ENCODE data around the gene DBH.
"Not testable (repeated sequence)": the region's sequence is repeated elsewhere in the genome, so short reads cannot be mapped to it uniquely, and the experiment has no call there.

Gene DBH

DNA sequence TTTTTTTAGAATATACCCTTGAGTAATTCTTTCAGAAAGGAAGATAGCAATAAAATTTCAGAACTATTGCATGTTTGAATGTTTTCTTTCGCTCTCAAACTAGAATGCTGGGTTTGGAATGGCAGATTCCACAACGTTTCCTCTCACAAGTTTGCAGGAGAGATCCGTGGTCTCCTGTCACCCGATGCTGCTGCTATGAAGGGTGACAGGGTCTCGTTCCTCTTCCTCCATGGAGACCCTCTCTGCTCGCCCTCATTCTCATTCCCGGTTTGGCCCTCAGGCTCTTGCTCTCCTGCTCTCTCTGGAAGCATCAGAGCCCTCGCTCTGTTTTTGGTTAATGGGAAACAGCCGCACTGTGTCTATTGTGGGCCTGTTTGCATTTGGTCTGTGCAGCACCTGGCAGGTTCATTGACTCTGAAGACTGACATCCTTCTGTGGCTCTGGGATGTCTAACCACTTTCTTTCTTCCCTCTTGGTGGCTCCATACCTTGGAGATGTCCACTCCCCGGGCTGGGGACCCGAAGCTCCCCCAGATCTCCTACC, 14.4 kb upstream of the DBH start:
- Mint-ChIP-seq H3K4me3 (no peak overlapping the region), H3K4me1 (no peaks in the 10 kb centered on the region), H3K27ac (no peak overlapping the region), H3K36me3 (ENCODE audit: low read depth) (no peaks in the 10 kb centered on the region), H3K9me3 (peaks cover 24% of the 10 kb centered on the region), H3K27me3 (ENCODE audit: low read depth) (peaks cover 63% of the 10 kb centered on the region)
- TF ChIP-seq, protein P1, sequence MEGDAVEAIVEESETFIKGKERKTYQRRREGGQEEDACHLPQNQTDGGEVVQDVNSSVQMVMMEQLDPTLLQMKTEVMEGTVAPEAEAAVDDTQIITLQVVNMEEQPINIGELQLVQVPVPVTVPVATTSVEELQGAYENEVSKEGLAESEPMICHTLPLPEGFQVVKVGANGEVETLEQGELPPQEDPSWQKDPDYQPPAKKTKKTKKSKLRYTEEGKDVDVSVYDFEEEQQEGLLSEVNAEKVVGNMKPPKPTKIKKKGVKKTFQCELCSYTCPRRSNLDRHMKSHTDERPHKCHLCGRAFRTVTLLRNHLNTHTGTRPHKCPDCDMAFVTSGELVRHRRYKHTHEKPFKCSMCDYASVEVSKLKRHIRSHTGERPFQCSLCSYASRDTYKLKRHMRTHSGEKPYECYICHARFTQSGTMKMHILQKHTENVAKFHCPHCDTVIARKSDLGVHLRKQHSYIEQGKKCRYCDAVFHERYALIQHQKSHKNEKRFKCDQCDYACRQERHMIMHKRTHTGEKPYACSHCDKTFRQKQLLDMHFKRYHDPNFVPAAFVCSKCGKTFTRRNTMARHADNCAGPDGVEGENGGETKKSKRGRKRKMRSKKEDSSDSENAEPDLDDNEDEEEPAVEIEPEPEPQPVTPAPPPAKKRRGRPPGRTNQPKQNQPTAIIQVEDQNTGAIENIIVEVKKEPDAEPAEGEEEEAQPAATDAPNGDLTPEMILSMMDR (IDR thresholded peaks at IDR 0.05; ENCODE audit: unreplicated experiment in 3 of 3) = no peak

DNA sequence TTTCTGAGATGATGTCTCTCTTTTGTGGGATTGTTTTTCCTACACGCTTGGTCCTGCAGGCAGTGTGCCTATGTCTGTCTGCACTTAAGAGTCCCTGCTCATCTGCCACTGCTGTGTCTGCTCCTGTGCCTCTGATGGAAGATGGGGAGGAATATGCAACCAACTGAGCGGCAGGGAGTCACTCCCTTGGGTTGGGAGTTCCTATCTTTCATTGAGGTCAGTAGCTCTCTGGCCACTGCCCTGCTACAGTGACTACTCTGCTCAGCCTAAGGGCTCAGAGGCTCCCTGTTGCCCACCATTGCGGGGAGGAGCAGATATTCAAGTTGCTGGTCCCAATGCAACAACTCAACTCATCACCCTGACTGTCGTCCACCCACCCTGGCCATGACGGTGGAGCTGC, 13.6 kb upstream of the DBH start:
- TF ChIP-seq, protein P1 (IDR thresholded peaks at IDR 0.05; ENCODE audit: unreplicated experiment in 3 of 3) = no peak
- no peak overlapping the region for H3K27ac Mint-ChIP-seq
- peaks cover 27% of the 10 kb centered on the region for H3K9me3 Mint-ChIP-seq
- no peak overlapping the region for H3K4me3 Mint-ChIP-seq
- peaks cover 63% of the 10 kb centered on the region for H3K27me3 Mint-ChIP-seq (ENCODE audit: low read depth)
- H3K36me3 Mint-ChIP-seq (ENCODE audit: low read depth) = no peaks in the 10 kb centered on the region
- no peaks in the 10 kb centered on the region for H3K4me1 Mint-ChIP-seq

DNA sequence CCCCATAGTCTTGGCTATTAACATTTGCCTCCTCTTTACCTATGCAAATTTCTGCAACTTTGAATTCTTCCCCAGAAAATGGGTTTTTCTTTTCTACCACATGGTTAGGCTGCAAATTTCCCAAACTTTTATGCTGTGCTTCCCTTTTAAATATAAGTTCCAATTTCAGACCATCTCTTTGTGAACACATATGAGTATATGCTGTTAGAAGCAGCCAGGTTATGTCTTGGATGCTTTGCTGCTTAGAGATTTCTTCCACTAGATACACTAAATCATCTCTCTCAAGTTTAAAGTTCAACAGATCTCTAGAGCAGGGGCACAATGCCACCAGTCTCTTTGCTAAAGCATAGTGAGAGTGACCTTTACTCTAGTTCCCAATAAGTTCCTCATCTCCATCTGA, 10.2 kb upstream of the DBH start:
- peaks cover 23% of the 10 kb centered on the region for H3K9me3 Mint-ChIP-seq
- H3K36me3 Mint-ChIP-seq (ENCODE audit: low read depth); H3K4me3 Mint-ChIP-seq; H3K4me1 Mint-ChIP-seq; H3K27ac Mint-ChIP-seq: not testable (repeated sequence)
- peaks cover 44% of the 10 kb centered on the region for H3K27me3 Mint-ChIP-seq (ENCODE audit: low read depth)

DNA sequence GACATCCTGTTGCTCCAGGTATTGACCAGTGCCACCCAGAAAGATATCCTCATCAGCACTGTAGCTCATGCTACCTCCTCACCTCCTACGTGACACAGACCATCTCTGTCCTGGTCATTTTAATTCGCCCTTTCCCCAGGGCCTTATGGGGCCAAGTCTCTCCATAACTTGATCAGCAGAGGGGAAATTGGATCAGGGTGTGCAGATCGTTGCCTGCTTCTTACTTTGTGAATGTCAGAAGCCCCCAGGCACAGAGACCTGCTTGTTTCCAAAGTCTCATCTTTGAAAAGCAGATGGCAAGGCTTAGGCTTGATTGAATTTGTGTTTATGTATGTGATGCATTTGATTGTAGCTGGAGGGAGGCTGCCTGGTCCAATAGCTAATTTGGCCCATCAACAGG, 8.8 kb upstream of the DBH start:
- TF ChIP-seq, protein P1 (IDR thresholded peaks at IDR 0.05; ENCODE audit: unreplicated experiment in 3 of 3) = no peak
- H3K27me3 Mint-ChIP-seq (ENCODE audit: low read depth) = peaks cover 32% of the 10 kb centered on the region
- no peak overlapping the region for H3K27ac Mint-ChIP-seq
- H3K4me1 Mint-ChIP-seq = no peaks in the 10 kb centered on the region
- H3K4me3 Mint-ChIP-seq = no peak overlapping the region
- H3K36me3 Mint-ChIP-seq (ENCODE audit: low read depth) = no peaks in the 10 kb centered on the region
- peaks cover 23% of the 10 kb centered on the region for H3K9me3 Mint-ChIP-seq

DNA sequence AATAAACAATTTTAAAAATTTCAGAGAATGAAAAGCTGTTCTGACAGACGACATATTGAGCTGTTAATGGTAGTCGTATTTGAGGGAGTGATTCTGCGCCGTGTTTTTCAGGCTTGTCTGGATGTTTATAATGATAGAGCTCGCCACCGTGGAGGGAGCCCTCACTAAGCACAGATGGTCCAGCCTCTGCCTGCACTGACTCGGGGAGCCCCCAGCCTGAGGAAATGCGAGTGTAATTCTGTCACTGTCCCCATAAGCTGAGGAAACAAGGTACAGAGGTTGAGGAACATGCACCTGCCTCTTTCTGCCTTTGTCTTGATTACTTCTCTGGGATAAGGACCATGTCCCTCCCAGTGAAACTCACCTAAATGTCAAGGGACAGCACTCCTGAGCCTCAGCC, 7.4 kb upstream of the DBH start:
- TF ChIP-seq, protein P1 (IDR thresholded peaks at IDR 0.05; ENCODE audit: unreplicated experiment in 3 of 3) = no peak
- Mint-ChIP-seq H3K4me3 (no peak overlapping the region), H3K27me3 (ENCODE audit: low read depth) (peaks cover 33% of the 10 kb centered on the region), H3K27ac (no peak overlapping the region), H3K9me3 (peaks cover 23% of the 10 kb centered on the region), H3K4me1 (peaks cover 11% of the 10 kb centered on the region), H3K36me3 (ENCODE audit: low read depth) (no peaks in the 10 kb centered on the region)

DNA sequence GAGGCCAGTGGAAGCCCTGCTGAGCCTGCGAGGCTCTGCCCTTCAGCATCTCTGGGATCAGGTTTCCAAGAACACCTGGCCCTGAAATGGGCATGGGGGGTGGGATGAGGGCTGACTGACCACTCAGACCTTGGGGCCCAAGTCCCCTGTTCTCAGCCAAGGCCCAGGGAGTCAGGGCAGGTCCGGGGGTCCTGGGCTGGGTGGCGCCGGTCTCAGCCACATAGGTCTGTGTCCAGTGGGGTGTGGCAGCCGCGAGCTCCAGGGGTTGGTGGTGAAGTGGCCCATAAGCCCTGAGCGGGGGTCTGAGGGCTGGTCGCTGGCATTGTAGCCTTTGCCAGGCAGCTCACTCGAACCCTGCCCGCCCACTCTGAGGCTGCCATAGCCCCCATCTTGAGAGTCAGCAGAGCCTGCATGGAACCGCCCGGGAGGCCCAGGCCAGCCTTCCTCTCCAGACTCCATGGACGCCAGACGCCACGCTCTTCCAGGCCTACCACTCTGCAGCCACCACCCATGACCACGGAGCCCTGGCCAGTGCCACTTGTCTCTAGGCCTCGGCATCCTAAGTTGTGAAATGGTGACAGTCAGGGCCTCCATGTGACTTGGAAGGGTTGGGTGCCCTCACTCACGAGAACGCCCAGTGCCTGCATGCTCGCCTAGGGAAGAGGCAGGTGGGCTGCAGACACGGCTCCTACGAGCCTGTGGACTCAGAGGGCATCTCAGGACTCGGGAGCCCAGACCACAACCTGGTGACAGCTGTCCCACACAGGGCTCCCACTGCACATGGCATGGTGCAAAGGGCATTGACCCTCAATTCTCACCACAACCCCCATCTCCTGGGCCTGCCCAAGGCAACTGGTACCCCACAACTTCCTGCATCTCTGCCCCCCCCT, 6.7 kb upstream of the DBH start:
- peaks cover 20% of the 10 kb centered on the region for H3K9me3 Mint-ChIP-seq
- no peaks in the 10 kb centered on the region for H3K36me3 Mint-ChIP-seq (ENCODE audit: low read depth)
- TF ChIP-seq, protein P1 (IDR thresholded peaks at IDR 0.05; ENCODE audit: unreplicated experiment in 3 of 3) = no peak
- H3K4me1 Mint-ChIP-seq = peaks cover 15% of the 10 kb centered on the region
- H3K4me3 Mint-ChIP-seq = no peak overlapping the region
- no peak overlapping the region for H3K27ac Mint-ChIP-seq
- peaks cover 36% of the 10 kb centered on the region for H3K27me3 Mint-ChIP-seq (ENCODE audit: low read depth)

All from nephron (organoid).